ENCODE data around the gene HOXB5.

HOXB5 gene

DNA sequence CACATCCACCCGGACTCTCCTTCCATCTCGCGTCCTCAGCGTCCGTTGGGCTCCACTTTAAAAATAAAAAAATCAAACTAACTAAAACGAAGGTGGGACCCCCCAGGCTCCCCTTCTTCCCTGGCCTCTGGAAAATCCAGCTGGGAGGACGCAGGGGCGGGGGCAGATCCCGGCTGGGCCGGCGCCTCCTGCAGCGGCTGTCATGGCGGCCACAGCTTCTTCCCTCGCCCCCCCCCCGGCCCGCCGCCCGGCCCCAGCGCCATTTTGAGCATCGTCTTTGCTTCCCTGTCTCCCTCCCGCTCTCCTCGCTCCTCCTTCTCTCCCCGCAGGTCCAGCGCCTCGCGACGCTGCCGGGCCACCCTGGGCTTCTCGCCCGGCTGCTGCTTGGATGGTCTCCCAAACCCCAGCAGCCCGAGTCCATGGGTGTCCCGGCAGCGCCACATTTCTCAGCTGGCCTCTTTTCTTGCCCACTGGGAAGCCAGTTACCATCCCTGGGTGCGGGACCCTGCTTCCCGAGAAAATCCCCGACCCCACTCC, 51.9 kb downstream of the HOXB5 start:
- no peak overlapping the region for H3K27ac ChIP-seq (ENCODE audit: low read depth, low read length)
- peaks cover 86% of the 10 kb centered on the region for H3K27me3 ChIP-seq (ENCODE audit: insufficient read depth, low read length)
- no peaks in the 10 kb centered on the region for H3K79me2 ChIP-seq (ENCODE audit: control insufficient read depth, insufficient read depth, low read length, unreplicated experiment)
- H3K36me3 ChIP-seq (ENCODE audit: insufficient read depth, low read length), result no peaks in the 10 kb centered on the region
- peak overlapping the region; percentile 42; the same call in 1 of the 2 replicates for H3K4me3 ChIP-seq (ENCODE audit: low read depth, low read length)
- no peaks in the 10 kb centered on the region for H3K4me1 ChIP-seq (ENCODE audit: control insufficient read depth, insufficient read depth, low read length, unreplicated experiment)
- H2AFZ ChIP-seq (ENCODE audit: low read length, unreplicated experiment), result peak overlapping the region; percentile 11
